ENCODE results near the gene TSPAN3.

The TSPAN3 gene

GRCh38 chr15:77096541-77096940 lies 25.6 kb upstream of the TSPAN3 start:
- no peak for TF ChIP-seq CTCF (IDR thresholded peaks at IDR 0.05; ENCODE audit: low read depth, low read length)
- H3K4me3 ChIP-seq (ENCODE audit: low read depth, low read length) = no peak overlapping the region

DNA sequence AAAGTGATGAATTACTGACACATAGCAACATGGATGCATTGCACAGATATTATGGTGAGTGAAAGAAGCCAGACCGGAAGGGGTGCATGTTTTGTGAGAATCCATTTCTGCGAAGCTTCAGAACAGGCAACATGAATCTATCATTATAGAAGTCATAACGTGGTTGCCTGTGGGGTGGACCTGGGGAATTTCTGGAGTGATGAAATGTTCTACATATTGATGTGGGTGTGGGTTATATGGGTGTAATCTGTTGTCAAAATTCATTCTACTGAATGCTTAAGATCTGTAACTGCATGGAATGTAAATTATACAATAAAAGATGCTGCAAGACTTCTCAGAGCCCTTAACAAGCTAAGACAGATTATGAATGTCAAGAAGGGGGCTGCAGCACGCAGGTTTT lies 25.2 kb upstream of the TSPAN3 start:
- no peak for TF ChIP-seq CTCF (IDR thresholded peaks at IDR 0.05; ENCODE audit: low read depth, low read length)
- no peak overlapping the region for H3K4me3 ChIP-seq (ENCODE audit: low read depth, low read length)

DNA sequence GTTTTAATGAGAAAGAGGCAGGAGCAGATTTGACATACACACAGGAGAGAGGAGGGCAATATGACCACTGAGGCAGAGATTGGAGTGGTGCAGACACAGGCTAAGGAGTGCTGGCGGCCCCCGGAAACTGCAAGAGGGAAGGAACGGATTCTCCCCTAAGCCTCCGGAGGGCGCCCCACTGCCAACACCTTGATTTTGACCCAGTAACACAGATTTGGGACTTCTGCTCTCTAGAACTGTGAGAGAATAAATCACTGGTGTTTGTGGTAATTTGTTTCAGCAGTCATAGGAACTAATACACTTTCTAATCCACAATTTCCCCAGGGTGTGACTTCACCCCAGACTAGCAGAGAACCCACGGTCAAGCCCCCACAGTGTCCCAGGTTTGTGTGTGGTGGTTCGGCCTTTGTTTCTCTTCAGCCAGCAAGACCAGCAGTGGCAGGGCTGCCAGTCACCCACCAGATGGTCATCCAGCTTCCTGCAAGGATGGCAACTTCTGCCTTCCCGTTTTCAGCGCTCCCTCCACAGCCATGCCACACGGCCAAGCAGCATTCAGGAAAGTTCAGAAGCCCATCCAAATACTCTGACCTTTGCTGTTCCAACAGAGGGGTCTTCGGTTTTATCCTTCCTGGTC lies 23.6 kb upstream of the TSPAN3 start:
- TF ChIP-seq CTCF (IDR thresholded peaks at IDR 0.05; ENCODE audit: low read depth, low read length) = no peak
- no peak overlapping the region for H3K4me3 ChIP-seq (ENCODE audit: low read depth, low read length)

DNA sequence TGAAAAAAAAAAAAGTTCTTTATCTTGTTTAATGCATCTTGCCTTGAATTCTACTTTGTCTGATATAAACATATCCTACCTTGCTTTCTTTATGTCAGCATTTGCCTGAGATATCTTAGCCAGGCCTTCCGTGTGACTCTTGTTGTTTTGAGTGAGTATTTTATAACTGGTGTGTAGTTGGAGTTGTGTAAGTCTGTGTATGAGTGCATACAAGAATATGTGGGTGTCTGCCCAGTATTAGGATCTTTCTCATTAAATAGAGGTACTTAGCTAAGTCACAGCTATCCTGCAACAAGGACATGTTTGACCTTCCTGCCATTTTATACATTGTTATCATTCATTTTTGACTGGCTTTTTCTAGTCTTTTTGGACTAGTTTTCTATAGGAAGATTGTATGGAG lies 22.5 kb upstream of the TSPAN3 start:
- TF ChIP-seq CTCF (IDR thresholded peaks at IDR 0.05; ENCODE audit: low read depth, low read length) = no peak
- no peak overlapping the region for H3K4me3 ChIP-seq (ENCODE audit: low read depth, low read length)

DNA sequence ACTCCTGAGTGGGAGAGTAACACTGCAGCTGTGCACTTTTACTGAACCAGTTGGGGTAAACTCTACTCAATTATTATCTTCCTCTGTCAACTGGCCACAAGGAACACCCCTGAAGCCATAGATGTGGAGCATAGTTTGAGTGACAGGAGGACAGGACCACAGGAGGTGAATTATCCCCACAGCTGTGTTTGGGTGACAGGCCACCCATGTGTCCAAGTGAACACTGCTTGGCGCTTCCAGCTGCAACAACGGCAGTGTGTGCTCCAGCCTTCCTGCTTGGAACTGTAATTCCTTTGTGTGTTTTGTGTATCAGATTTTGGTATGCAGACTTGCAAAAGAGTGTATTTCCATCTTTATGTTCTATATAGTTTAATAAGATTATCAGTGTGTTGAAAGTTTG lies 20.2 kb upstream of the TSPAN3 start:
- H3K4me3 ChIP-seq (ENCODE audit: low read depth, low read length) = no peak overlapping the region
- no peak for TF ChIP-seq CTCF (IDR thresholded peaks at IDR 0.05; ENCODE audit: low read depth, low read length)

GRCh38 chr15:77087213-77087612 lies 16.3 kb upstream of the TSPAN3 start:
- H3K4me3 ChIP-seq (ENCODE audit: low read depth, low read length) = no peak overlapping the region
- no peak for TF ChIP-seq CTCF (IDR thresholded peaks at IDR 0.05; ENCODE audit: low read depth, low read length)

DNA sequence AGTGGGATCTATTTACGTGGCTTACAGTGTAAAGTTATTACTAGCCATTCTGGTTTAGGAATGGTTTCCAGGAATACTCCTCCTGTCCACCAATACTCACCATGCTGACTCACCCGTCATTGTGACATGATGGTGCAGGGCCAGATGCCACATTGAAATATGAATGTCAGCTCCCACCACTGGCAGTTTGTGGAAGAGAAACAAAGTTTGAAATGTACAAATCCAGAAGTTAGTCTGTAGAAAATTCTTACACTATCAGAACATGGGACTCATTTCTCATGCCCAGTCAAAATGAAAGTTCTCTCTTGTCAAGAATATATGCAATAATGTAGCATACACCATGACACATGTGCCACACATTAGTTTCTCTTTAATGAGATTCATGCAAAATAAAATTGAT lies 14.4 kb upstream of the TSPAN3 start:
- no peak for TF ChIP-seq CTCF (IDR thresholded peaks at IDR 0.05; ENCODE audit: low read depth, low read length)
- H3K4me3 ChIP-seq (ENCODE audit: low read depth, low read length) = no peak overlapping the region

All from WI38 (cell line).